Measurements from ENCODE around the gene LRRC23.

DNA sequence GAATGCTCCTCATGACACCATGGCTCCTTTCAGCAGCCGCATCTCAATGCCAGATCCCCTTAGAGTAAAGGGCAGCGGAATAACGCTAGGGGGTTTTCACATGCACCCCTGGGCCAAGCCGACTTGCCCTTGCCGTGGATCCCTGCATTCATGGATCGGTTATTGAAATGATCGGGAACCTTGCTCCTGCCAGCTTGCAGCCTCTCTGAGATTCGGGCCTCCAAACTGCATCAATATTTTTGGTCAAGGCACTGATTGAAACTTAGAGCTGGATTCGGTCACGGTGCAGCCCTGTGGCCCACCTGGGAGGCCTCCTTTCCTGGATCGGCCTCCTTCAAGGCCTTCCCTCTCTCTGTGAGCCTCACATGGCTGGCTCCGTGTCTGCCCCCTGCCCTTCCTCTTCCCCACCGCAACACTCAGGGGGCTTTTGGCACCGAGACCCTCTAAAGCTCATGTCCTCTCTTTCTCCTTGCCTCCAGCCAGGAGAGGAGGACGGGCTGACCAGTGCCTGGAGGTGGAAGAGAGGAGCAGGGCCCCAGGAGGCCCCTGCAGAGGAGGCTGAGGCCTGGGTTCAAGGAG is 48.3 kb downstream of the LRRC23 start:
- TF ChIP-seq, protein P1, sequence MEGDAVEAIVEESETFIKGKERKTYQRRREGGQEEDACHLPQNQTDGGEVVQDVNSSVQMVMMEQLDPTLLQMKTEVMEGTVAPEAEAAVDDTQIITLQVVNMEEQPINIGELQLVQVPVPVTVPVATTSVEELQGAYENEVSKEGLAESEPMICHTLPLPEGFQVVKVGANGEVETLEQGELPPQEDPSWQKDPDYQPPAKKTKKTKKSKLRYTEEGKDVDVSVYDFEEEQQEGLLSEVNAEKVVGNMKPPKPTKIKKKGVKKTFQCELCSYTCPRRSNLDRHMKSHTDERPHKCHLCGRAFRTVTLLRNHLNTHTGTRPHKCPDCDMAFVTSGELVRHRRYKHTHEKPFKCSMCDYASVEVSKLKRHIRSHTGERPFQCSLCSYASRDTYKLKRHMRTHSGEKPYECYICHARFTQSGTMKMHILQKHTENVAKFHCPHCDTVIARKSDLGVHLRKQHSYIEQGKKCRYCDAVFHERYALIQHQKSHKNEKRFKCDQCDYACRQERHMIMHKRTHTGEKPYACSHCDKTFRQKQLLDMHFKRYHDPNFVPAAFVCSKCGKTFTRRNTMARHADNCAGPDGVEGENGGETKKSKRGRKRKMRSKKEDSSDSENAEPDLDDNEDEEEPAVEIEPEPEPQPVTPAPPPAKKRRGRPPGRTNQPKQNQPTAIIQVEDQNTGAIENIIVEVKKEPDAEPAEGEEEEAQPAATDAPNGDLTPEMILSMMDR (IDR thresholded peaks at IDR 0.05) = no peak
- no peak for TF ChIP-seq POLR2A (IDR thresholded peaks at IDR 0.05)

Data from thyroid gland (tissue), 4 donors.